DND-41 (cell line): ENCODE data around the gene LMF1.

Source experiments
- ATAC-seq: fragments of 200-7000 bp; cut with Tn5 transposase; 3 replicates; pipeline ENCODE4 v1.9.1; 2021; ENCODE audit warnings: low read depth; ENCODE audit not compliant: insufficient read depth
- DNase-seq: peaks from one replicate; pipeline ENCODE4 v3.0.0-alpha.2; 2020
- H2AFZ ChIP-seq: 2 replicates; pipeline ENCODE4 v1.6.0; 2012; ENCODE audit warnings: low read depth, low read length
- H3K27ac ChIP-seq: 2 replicates; pipeline ENCODE4 v1.5.1; 2012; ENCODE audit warnings: low read length, inconsistent platforms
- H3K27me3 ChIP-seq: fragments of 200-600 bp; sonication (generic); 2 replicates; pipeline ENCODE4 v1.6.0; 2012; ENCODE audit warnings: low read length, mild to moderate bottlenecking, inconsistent platforms; ENCODE audit not compliant: insufficient read depth, poor library complexity
- H3K36me3 ChIP-seq: 2 replicates; pipeline ENCODE4 v1.5.1; 2012; ENCODE audit warnings: low read length, inconsistent platforms; ENCODE audit not compliant: insufficient read depth
- H3K4me1 ChIP-seq: 2 replicates; pipeline ENCODE4 v1.5.1; 2012; ENCODE audit warnings: mild to moderate bottlenecking, low read length; ENCODE audit not compliant: insufficient read depth
- H3K4me2 ChIP-seq: 2 replicates; pipeline ENCODE4 v1.6.0; 2012; ENCODE audit warnings: mild to moderate bottlenecking, moderate library complexity, low read length, inconsistent platforms; ENCODE audit not compliant: insufficient read depth
- H3K4me3 ChIP-seq, 2 experiments: fragments of 200-600 bp in 1 of 2; shearing (Covaris generic) in 1 of 2; 2 replicates each; pipeline ENCODE4 v1.5.1; 2012 to 2016; ENCODE audit warnings: inconsistent platforms in 2 of 2, low read length in 2 of 2, mild to moderate bottlenecking in 2 of 2, low read depth in 1 of 2, moderate library complexity in 1 of 2
- H3K79me2 ChIP-seq: 2 replicates; pipeline ENCODE4 v1.6.0; 2012; ENCODE audit warnings: low read length, inconsistent platforms; ENCODE audit not compliant: insufficient read depth
- H3K9ac ChIP-seq: 2 replicates; pipeline ENCODE4 v1.6.0; 2012; ENCODE audit warnings: low read depth, mild to moderate bottlenecking, inconsistent platforms, low read length, moderate library complexity
- H3K9me3 ChIP-seq: 2 replicates; pipeline ENCODE4 v1.5.1; 2012; ENCODE audit warnings: low read length, moderate library complexity, mild to moderate bottlenecking, inconsistent platforms; ENCODE audit not compliant: insufficient read depth, severe bottlenecking
- H4K20me1 ChIP-seq: 2 replicates; pipeline ENCODE4 v1.6.0; 2012; ENCODE audit warnings: low read length; ENCODE audit not compliant: insufficient read depth
- CTCF ChIP-seq: IDR thresholded peaks from 2 replicates; pipeline ENCODE4 v1.5.1; 2012; ENCODE audit warnings: borderline replicate concordance, low read length, moderate library complexity, mild to moderate bottlenecking; ENCODE audit not compliant: poor library complexity, severe bottlenecking; ENCODE audit errors: extremely low read depth
- EZH2 ChIP-seq: IDR thresholded peaks from 3 replicates; pipeline ENCODE4 v1.6.1; 2012; ENCODE audit warnings: borderline replicate concordance, low read depth, mild to moderate bottlenecking, moderate library complexity, low read length, inconsistent platforms; ENCODE audit not compliant: severe bottlenecking

The LMF1 gene

DNA sequence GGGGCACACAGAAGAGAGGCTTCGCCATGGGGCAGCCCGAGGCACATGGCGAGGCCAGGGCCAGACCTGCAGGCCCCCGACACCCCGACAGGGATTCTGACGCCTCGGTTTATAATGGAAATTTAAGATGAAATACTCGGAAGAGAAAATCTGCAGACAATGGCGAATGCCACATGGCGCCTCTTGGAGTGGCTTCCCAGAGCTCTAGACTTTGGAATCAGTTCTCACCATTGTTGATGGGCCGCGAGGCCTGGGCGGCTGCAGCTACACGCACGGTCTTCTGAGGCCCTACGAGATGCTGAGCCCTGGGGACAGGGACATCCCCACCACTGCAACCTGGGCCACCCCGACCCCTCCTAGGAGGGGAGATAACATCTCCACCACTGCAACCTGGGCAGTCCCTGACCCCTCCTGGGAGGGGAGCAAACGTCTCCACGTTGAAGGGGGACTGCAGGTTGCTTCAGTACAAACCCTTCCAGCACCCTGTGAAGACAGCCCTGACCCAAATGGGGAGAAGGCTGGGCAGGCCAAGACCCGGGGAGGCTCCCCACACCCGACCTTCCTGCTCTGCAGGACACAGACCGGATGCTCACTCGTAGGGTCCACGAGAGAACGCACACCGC lies 56.9 kb downstream of the LMF1 start:
- Histone ChIP-seq H2AFZ (no peak overlapping the region), H3K4me2 (no peak overlapping the region), H4K20me1 (peaks cover 3% of the 10 kb centered on the region; the same call in 1 of the 2 replicates), H3K9me3 (no peaks in the 10 kb centered on the region), H3K27ac (no peak overlapping the region), H3K36me3 (peaks cover 12% of the 10 kb centered on the region), H3K79me2 (no peaks in the 10 kb centered on the region), H3K9ac (no peak overlapping the region), H3K27me3 (no peaks in the 10 kb centered on the region), H3K4me3 (no peak overlapping the region), H3K4me1 (no peaks in the 10 kb centered on the region)
- ATAC-seq (no peak), DNase-seq (no peak)
- no peak for TF ChIP-seq EZH2

DNA sequence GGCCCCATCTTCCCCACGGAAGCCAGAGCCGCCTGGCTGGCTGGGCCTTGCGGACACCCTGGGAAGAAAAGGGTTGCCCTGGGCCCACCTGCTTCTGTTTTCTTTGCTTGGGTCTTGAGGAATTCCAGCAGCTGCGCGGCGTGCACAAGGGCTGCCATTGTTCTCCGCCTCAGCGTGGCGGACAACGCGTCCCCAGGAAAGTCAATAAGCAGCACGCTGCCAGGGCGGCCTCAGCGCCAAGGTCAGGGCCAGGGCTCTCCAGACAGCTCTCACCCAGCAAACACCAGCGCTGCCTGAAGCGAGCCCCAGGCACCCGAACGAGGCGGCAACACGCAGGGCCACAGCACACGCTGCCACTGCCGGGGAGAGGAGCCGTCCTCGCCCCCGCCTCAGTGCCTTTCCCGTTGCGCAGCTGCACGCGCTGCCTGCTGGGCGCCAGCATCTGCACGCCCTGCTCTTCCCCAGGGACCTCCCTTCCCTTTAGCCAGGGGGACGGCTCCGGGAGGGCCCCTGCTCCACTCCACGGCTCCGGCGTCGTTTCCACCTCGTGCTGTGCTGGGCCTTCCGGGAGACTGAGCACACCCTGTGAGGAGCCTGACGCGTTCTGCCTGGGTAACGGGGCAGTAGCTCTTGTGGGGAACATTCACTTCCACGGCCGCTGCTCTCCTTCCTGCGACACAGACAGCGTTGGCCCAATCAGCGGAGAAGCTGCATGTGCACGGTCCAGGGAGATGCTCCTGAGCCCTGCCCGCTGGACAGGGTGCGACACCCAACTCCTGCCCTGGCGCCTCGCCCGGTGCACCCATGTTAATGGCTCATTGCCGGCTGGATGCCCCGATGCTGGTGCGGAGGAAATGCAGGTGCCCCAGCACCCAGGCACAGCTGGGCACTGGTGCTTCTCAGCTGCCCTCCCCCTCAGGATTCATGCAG lies 57.8 kb downstream of the LMF1 start:
- H3K4me3 ChIP-seq, result no peak overlapping the region
- TF ChIP-seq EZH2 (no peak), CTCF (no peak)
- H3K4me2 ChIP-seq, result no peak overlapping the region
- no peak overlapping the region for H3K27ac ChIP-seq
- no peaks in the 10 kb centered on the region for H3K27me3 ChIP-seq
- DNase-seq, result no peak
- no peak overlapping the region for H3K9ac ChIP-seq
- no peaks in the 10 kb centered on the region for H3K4me1 ChIP-seq
- peaks cover 3% of the 10 kb centered on the region; the same call in 1 of the 2 replicates for H4K20me1 ChIP-seq
- no peak overlapping the region for H2AFZ ChIP-seq
- H3K79me2 ChIP-seq, result no peaks in the 10 kb centered on the region
- no peaks in the 10 kb centered on the region for H3K9me3 ChIP-seq
- no peak for ATAC-seq
- H3K36me3 ChIP-seq, result peaks cover 20% of the 10 kb centered on the region

GRCh38 chr16:912322-912683 lies 58.5 kb downstream of the LMF1 start:
- Histone ChIP-seq H3K79me2 (no peaks in the 10 kb centered on the region), H3K36me3 (peaks cover 27% of the 10 kb centered on the region), H3K9ac (no peak overlapping the region), H4K20me1 (peaks cover 3% of the 10 kb centered on the region; the same call in 1 of the 2 replicates), H2AFZ (no peak overlapping the region), H3K9me3 (peaks cover 6% of the 10 kb centered on the region), H3K4me1 (no peaks in the 10 kb centered on the region), H3K27me3 (no peaks in the 10 kb centered on the region), H3K27ac (no peak overlapping the region), H3K4me2 (no peak overlapping the region), H3K4me3 (no peak overlapping the region)
- TF ChIP-seq CTCF, result no peak
- TF ChIP-seq EZH2, result no peak
- ATAC-seq (no peak), DNase-seq (no peak)
